Hepatic stellate cell (primary cell): Measurements from ENCODE around the gene TPSAB1.
"Not testable (repeated sequence)": the region's sequence is repeated elsewhere in the genome, so short reads cannot be mapped to it uniquely, and the experiment has no call there.

ENCODE experiments used
- DNase-seq: peaks from one replicate; pipeline ENCODE4 v3.0.0; 2011; ENCODE audit warnings: low spot score

TPSAB1 gene

DNA sequence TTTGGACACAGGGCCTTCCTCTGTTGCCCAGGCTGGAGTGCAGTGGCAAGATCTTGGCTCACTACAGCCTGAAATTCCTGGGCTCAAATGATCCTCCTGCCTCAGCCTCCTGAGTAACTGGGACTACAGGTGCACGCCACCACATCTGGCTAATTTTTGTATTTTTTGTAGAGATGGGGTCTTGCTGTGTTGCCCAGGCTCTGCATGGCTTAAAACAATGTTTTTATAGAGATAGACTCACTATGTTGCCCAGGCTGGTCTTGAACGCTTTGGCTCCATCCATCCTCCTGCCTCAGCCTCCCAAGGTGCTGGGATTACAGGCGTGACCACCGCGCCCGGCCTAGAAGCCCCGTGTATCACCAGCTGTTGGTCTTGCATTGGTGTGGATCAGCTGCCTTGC lies 28.9 kb downstream of the TPSAB1 start:
- DNase-seq = not testable (repeated sequence)

- DNase-seq = no peak
Measured at GRCh38 chr16:1271380-1271723, 30.8 kb downstream of the TPSAB1 start.

GRCh38 chr16:1271724-1272413 lies 31.4 kb downstream of the TPSAB1 start:
- not testable (repeated sequence) for DNase-seq

- no peak for DNase-seq
Measured at GRCh38 chr16:1272453-1273198, 32.1 kb downstream of the TPSAB1 start.

GRCh38 chr16:1273816-1274215 lies 33.3 kb downstream of the TPSAB1 start:
- DNase-seq = no peak

DNA sequence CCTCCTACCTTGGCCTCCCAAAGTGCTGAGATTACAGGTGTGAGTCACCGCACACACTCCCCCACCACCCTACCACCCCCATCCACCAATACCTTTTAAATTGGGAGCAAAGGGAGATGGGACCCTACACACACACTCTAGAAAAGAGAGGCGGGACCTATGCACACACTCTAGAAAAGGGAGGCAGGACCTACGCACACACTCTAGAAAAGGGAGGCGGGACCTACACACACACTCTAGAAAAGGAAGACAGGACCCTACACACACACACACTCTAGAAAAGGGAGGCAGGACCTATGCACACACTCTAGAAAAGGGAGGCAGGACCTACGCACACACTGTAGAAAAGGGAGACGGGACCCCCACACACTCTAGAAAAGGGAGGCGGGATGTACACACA lies 34.3 kb downstream of the TPSAB1 start:
- no peak for DNase-seq

DNA sequence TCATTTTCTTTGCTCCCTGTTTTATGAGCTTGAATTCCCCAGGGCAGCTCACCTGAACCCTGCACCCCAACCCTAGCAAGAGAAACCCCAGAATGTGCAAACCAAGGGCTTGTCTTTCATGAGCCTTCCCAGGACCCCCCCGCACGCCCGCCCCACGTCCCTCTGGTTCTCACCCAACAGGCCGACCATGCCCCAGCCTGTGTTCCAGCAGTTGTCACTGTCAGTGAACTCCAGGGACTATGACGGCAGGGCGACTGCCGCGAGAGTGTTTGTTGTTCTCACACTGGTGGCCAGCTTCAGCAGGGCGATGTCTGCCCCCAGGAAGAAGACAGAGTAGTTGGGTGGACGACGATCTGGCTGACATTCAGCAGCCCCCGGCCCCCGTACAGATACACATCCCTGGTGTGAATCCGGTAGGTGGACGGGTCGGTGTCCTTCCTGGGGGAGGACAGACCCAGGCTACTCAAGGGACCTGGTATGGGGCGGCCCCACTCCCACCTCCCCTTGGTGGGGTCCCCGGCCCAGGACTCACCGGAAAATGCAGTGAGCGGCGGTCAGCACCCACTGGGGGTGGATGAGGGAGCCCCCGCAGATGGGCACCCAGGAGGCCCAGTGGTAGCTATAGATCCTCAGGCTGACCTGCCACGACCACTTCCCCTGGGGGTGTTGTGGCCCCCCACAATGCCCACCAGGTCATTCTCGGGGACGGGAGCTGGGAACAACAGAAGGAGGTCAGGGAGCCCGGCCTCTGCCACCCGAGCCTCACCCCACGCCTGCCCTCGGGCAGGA lies 35.5 kb downstream of the TPSAB1 start:
- DNase-seq = no peak

DNA sequence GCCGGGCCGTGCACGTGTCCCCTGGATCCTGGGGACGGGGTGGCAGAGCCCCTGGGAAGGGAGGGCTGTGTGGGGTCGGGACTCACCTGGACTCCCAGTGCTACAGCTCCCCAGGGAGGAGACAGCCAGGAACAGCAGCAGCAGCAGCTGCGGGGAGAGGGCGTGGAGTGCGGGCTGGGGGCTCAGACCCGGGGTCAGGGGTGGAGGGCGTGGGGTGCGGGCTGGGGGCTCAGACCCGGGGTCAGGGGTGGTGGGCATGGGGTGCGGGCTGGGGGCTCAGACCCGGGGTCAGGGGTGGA lies 36.0 kb downstream of the TPSAB1 start:
- DNase-seq = no peak

GRCh38 chr16:1277151-1277598 lies 36.7 kb downstream of the TPSAB1 start:
- DNase-seq = no peak

- DNase-seq = no peak
Measured at GRCh38 chr16:1277617-1278282, 37.2 kb downstream of the TPSAB1 start.

GRCh38 chr16:1278477-1278876 lies 38.0 kb downstream of the TPSAB1 start:
- DNase-seq = no peak

DNA sequence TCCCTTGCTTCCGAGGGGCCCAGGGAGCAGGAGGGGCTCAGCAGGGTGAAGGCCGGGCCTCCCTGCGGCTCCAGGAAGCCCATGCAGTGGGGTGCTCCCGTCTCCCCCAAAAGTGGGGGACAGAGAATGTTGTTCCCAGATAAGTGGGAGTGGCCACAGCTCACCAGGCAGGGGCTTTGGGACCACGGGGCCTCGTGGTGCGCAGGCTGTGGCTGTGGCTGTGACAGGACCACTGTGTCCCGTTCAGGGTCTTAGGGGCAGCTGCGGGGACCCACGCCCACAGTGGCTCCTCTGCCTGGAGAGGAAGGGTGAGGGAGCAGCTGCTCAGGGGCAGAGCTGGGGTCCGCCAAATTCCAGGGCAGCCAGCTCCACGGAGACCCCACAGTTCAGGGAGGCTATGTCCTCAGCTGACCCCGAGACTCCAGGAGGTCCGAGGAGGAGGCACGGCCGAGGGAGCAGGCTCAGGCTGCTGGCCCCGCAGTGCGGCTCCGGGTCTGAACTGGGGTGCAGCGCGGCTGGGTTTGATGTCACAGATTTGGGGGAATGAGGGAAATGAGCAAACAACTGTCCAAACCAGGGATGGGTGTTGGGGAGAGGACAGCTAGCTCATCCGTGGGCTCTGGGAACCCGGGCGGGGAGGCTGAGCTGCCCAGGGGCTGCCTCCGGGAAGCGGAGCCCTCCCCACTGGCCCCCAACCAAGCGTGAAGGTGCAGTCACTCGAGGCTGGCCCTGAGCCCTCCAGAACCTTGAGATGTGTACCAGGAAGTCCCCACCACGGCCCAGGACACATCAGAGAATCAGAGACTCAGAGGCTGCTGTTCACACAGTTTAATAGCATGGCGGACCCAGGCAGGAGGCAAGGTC lies 38.8 kb downstream of the TPSAB1 start:
- DNase-seq = no peak

DNA sequence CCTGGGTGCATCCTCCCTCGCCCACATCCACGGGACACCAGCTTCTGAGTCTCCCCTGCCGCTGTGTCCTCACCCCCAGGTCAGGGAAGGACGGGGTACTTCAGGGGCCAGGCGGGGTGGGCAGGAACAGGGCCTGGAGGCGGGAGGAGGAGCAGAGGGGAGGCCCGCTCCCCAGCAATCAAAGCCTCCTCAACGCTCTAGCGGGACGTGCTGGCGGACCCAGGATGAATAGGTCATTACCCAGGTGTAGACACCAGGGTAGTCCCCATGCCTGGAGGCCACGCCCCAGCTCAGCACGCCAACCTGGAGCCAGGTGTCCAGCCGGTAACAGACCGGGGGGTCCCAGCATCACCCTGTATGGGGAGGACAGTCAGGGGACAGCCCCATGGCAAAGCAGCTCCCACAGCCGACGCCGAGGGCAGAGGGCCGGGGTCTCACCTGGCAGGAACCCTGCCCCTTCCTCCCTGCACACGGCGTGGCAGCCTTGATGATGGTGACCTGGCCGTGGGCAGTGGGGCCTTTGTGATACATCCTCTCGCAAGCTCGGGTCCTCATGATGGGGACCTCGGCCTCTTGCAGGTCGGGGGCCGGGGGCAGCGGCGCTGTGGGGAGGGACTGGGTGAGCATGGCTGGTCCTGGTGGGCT lies 39.6 kb downstream of the TPSAB1 start:
- DNase-seq = no peak

DNA sequence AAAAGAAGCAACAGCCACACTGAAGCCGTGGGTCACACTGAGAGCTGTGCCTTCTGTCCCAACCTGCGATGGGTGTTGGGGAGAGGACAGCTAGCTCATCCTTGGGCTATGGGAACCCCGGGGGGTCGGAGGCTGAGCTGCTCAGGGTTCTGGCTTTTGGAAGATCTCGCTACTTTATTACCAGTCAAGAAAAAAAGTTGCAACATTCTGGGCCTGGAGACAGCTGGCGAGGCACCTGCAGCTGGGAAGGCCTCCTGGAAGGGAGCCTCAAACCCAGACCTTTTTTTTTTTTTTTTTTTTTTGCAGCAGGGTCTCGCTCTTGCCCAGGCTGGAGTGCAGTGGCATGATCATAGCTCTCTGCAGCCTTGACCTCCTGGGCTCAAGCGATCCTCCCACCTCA lies 40.3 kb downstream of the TPSAB1 start:
- DNase-seq = no peak

GRCh38 chr16:1281517-1281916 lies 41.0 kb downstream of the TPSAB1 start:
- DNase-seq = no peak

- no peak for DNase-seq
Measured at GRCh38 chr16:1282324-1282973, 41.9 kb downstream of the TPSAB1 start.

DNA sequence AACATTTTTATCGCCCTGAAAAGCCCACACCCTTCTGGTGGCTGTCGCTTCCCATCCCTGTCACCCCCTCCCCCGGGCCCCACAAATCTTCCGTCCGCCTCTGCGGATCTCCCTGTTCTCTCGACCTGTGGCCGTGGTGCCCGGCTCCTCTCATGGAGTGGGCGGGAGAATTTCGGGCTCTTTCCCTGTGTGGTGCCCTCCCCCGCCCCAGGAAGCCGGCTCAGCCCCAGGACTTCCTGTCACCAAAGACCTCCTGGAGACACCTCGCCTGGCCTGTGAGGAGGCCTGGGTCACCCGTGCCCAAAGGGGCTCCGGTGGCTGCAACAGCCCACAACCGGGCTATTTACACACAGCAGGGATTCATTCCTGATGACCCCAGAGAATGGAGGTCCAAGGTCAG lies 42.8 kb downstream of the TPSAB1 start:
- no peak for DNase-seq

- DNase-seq = no peak
Measured at GRCh38 chr16:1283996-1284616, 43.6 kb downstream of the TPSAB1 start.

DNA sequence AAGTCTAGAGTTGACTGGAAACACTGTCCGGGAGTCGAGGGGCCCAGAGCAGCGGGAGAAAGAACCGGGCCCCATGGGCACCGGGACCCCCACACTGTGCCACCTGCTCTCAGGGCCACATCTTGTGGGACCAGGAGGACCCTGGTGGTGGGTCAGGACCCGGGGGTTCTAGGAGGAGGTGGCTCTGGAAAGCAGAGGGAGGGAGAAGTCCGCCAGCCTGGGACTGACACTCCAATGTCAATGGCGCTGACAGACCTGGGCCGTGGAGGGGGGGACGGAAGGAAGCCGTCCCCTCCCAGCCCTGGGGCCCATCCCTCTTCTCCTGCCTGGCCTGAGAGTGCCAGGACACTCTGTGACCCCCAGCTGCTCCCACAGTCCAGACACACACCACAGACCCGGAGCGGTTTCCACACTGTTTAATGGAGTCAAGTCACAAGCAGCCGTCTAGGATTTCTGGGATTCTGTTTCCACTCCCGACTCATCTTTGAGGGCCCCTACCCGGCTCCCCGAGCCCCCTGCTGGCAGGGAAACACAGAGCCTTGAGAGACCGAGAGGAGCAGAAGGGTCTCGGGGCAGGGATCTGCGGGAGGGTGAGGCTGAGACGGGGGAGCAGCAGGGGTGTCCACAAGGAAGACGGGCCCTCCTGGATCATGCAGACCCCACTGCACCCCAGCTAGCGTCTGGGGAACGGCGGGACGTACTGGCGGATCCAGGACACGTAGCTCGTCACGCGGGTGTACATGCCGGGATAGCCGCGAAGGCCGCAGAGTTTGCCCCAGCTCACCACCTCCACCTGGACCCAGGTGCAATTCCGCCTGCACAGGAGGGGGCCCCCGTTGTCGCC lies 45.4 kb downstream of the TPSAB1 start:
- DNase-seq = no peak
